ENCODE data around the gene SHROOM3.

- no peak for TF ChIP-seq CTCF (IDR thresholded peaks at IDR 0.05)
- no peak for TF ChIP-seq POLR2A (IDR thresholded peaks at IDR 0.05)
Observed at GRCh38 chr4:76610751-76611547, 175.9 kb downstream of the SHROOM3 start.
